ENCODE measurements around the gene GRIK3.

GRIK3 gene

DNA sequence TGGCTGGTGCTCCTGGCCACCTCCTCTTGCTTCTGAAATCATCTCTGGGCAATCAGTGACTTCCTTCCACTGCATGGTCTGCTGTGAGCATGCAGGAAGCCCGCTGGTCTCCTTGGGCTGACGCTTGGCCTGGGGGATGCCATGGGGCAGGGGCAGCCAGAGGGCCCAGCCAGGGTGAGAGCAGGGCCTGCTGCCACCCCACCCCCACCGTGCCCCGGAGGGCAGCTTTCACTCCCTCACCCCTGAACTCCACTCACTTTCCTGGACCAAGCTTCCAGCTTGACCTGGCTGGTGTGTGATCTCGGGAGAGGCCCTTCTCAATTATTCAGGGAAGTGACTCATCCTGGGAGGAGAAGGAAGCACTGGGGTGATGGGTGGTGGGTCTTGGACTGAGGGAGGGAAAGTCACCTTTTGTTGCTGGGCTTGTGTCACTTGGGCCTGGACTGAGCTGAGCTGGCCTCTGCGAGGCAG, 281.4 kb downstream of the GRIK3 start:
- in situ Hi-C loops (cut with MboI; ENCODE audit: low pct_unique_long_range_greater_than_20kb, low sequenced_read_pairs, unreplicated experiment), result no loop called here
- no peak for TF ChIP-seq CTCF (IDR thresholded peaks at IDR 0.05; ENCODE audit: extremely low read depth, insufficient read depth, missing control alignments)
- DNase-seq (ENCODE audit: low spot score), result no peak

DNA sequence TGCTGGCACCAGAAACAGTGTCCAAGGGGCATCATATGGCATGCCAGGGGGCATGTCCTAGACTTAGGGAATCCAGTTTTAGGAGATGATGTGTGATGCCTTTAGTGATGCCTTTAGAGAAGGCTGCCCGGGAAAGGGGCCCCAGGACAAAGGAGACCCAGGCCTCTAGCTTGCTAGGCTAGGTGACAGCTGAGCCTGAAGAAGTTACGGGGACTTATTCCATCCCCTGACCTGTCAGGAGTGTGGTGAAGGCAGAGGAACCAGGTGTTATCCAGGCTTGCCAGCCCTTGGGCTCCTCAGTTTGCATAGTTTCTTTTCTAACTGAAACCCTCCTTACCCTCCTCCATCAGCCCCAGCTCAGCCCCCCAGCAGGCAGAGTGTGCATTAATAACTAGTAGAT, 281.9 kb downstream of the GRIK3 start:
- no peak for TF ChIP-seq CTCF (IDR thresholded peaks at IDR 0.05; ENCODE audit: extremely low read depth, insufficient read depth, missing control alignments)
- DNase-seq (ENCODE audit: low spot score), result no peak
- in situ Hi-C loops (cut with MboI; ENCODE audit: low pct_unique_long_range_greater_than_20kb, low sequenced_read_pairs, unreplicated experiment), result no loop called here

- no peak for TF ChIP-seq CTCF (IDR thresholded peaks at IDR 0.05; ENCODE audit: extremely low read depth, insufficient read depth, missing control alignments)
- DNase-seq (ENCODE audit: low spot score), result no peak
- in situ Hi-C loops (cut with MboI; ENCODE audit: low pct_unique_long_range_greater_than_20kb, low sequenced_read_pairs, unreplicated experiment), result no loop called here
Measured at GRCh38 chr1:36751525-36751924, 282.8 kb downstream of the GRIK3 start.

GRCh38 chr1:36748466-36748865, 285.8 kb downstream of the GRIK3 start:
- no peak for TF ChIP-seq CTCF (IDR thresholded peaks at IDR 0.05; ENCODE audit: extremely low read depth, insufficient read depth, missing control alignments)
- in situ Hi-C loops (cut with MboI; ENCODE audit: low pct_unique_long_range_greater_than_20kb, low sequenced_read_pairs, unreplicated experiment), result no loop called here
- no peak for DNase-seq (ENCODE audit: low spot score)
